NCI-H345 treated with DMSO at 0.1 percent for 48 hours (cell line): ENCODE results near the gene GGTLC2.

Experiments used
- DNase-seq: peaks from one replicate; lab custom pipeline; 2025; ENCODE audit not compliant: unreplicated experiment; lab: John Stamatoyannopoulos, UW

Gene GGTLC2

GRCh38 chr22:22689621-22690345 is 45.4 kb downstream of the GGTLC2 start:
- DNase-seq = no peak

- no peak for DNase-seq
Observed at GRCh38 chr22:22691055-22691454, 46.6 kb downstream of the GGTLC2 start.

- DNase-seq = no peak
Observed at GRCh38 chr22:22691716-22692701, 47.6 kb downstream of the GGTLC2 start.

GRCh38 chr22:22692707-22693530 is 48.5 kb downstream of the GGTLC2 start:
- DNase-seq = peak; percentile 45

GRCh38 chr22:22693531-22693884 is 49.1 kb downstream of the GGTLC2 start:
- no peak for DNase-seq

GRCh38 chr22:22694106-22694505 is 49.7 kb downstream of the GGTLC2 start:
- no peak for DNase-seq

- no peak for DNase-seq
Observed at GRCh38 chr22:22696104-22696503, 51.7 kb downstream of the GGTLC2 start.
